Liver (tissue), 3 donors: ENCODE data around the gene PKNOX1.

Source experiments
- RAD21 ChIP-seq, 2 donors: IDR thresholded peaks; 2 replicates each; pipeline ENCODE4 v1.6.1; 2016; ENCODE audit warnings: antibody characterized with exemption in 2 of 2, mild to moderate bottlenecking in 2 of 2
- TAF1 ChIP-seq: conservative IDR thresholded peaks from 2 replicates; pipeline ENCODE4 v1.6.1; 2016; ENCODE audit warnings: antibody characterized with exemption, mild to moderate bottlenecking
- TF ChIP-seq, protein P1 (sequence below): fragments of 150-350 bp; IDR thresholded peaks from 2 replicates; pipeline ENCODE4 v1.5.1; 2017; ENCODE audit warnings: improper control_type of control experiment, low read depth, low read length; ENCODE audit not compliant: missing input control
- donor health status: healthy.
- donor health status: healthy.

GRCh38 chr21:43024439-43025136 is 50.2 kb downstream of the PKNOX1 start:
- TF ChIP-seq TAF1, result no peak
- TF ChIP-seq, protein P1, sequence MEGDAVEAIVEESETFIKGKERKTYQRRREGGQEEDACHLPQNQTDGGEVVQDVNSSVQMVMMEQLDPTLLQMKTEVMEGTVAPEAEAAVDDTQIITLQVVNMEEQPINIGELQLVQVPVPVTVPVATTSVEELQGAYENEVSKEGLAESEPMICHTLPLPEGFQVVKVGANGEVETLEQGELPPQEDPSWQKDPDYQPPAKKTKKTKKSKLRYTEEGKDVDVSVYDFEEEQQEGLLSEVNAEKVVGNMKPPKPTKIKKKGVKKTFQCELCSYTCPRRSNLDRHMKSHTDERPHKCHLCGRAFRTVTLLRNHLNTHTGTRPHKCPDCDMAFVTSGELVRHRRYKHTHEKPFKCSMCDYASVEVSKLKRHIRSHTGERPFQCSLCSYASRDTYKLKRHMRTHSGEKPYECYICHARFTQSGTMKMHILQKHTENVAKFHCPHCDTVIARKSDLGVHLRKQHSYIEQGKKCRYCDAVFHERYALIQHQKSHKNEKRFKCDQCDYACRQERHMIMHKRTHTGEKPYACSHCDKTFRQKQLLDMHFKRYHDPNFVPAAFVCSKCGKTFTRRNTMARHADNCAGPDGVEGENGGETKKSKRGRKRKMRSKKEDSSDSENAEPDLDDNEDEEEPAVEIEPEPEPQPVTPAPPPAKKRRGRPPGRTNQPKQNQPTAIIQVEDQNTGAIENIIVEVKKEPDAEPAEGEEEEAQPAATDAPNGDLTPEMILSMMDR, result no peak
- no peak for TF ChIP-seq RAD21 (IDR thresholded peaks at IDR 0.05)
